Body of pancreas (tissue), 4 donors: ENCODE results near the gene AVL9. TPM values are rescaled to one million over a fixed set of nuclear protein-coding genes. Genes with fewer than 3 reads are reported as not detected.

Experiments used
- ATAC-seq: fragments of 150-250 bp; one replicate; pipeline ENCODE4 v1.9.1; 2016
- DNase-seq, 4 donors: peaks; one replicate each; pipeline ENCODE4 v3.0.0-alpha.2; 2019
- H3K27ac ChIP-seq, 4 donors: fragments of 200-600 bp; sonication (generic); 1 replicate in 3 of 4; 2 replicates in 1 of 4; pipeline versions ENCODE4 v1.5.1 to v1.6.1; 2016 to 2019; ENCODE audit warnings: mild to moderate bottlenecking in 1 of 4, mixed read lengths in 1 of 4, moderate library complexity in 1 of 4
- H3K27me3 ChIP-seq, 2 donors: fragments of 200-600 bp; sonication (generic); one replicate each; pipeline ENCODE4 v1.6.0; 2016; ENCODE audit warnings: mild to moderate bottlenecking in 1 of 2
- H3K36me3 ChIP-seq, 2 donors: fragments of 200-600 bp; sonication (generic); replicated peaks in 1 of 2; 2 replicates each; pipeline ENCODE4 v1.5.1; 2016; ENCODE audit warnings: low read depth in 2 of 2; ENCODE audit not compliant: insufficient read depth in 1 of 2
- H3K4me1 ChIP-seq: fragments of 200-600 bp; sonication (generic); one replicate; pipeline ENCODE4 v1.6.0; 2016
- H3K4me3 ChIP-seq, 2 donors: fragments of 200-600 bp; sonication (generic); 1 replicate in 1 of 2; 2 replicates in 1 of 2; pipeline ENCODE4 v1.5.1; 2016 to 2019
- H3K9me3 ChIP-seq, 3 donors: fragments of 200-600 bp; sonication (generic); 1 replicate in 2 of 3; 2 replicates in 1 of 3; pipeline ENCODE4 v1.5.1; 2016
- POLR2A ChIP-seq, 3 donors: fragments of 450-650 bp; IDR thresholded peaks; one replicate each; pipeline ENCODE4 v1.6.1; 2016; ENCODE audit warnings: antibody characterized with exemption in 3 of 3, mild to moderate bottlenecking in 2 of 3
- WGBS, 2 donors: methylation state at CpG; one replicate each; pipeline ENCODE4 v1.1.5; 2017; 5-methylcytosine and 5-hydroxymethylcytosine counted together
- intact Hi-C: fragments of 100-400 bp; cut with DNase I; formaldehyde crosslinking; loops from one replicate; pipeline ENCODE4 v1.15.1; 2023
- total RNA-seq, 2 donors: library from RNA; depleted of rRNA; stranded (reverse); fragments of >200 nt; gene quantifications; one replicate each; pipeline ENCODE4 v1.1.0, GENCODE V29; 2016
- TF ChIP-seq, protein P1 (sequence below), 7 experiments: fragments of 450-650 bp in 4 of 7; fragments of 200-600 bp in 3 of 7; sonication (generic) in 3 of 7; IDR thresholded peaks; one replicate each; pipeline ENCODE4 v1.5.1; 2016 to 2019; ENCODE audit warnings: antibody characterized with exemption in 7 of 7

The AVL9 gene
- total RNA-seq, 2 donors from 2014 or later, result 15.3 to 19.8 TPM

DNA sequence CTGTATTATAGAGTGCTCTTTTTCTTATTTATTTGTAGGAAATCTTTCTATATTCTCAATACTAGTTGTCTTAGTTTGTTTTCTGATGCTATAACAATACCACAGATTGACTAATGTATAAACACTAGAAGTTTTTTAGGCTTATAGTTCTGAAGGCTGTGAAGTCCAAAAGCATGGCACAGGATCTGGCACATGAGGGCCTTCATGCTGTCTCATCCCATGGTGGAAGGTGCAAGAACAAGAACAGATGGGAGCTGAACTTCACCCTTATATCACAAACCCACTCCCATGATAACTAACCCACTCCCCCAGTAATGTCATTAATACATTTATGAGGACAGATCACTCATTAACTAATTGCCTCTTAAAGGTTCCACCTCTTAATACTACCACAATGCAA, 109.7 kb downstream of the AVL9 start:
- no peak for TF ChIP-seq POLR2A (IDR thresholded peaks at IDR 0.05)
- TF ChIP-seq, protein P1, sequence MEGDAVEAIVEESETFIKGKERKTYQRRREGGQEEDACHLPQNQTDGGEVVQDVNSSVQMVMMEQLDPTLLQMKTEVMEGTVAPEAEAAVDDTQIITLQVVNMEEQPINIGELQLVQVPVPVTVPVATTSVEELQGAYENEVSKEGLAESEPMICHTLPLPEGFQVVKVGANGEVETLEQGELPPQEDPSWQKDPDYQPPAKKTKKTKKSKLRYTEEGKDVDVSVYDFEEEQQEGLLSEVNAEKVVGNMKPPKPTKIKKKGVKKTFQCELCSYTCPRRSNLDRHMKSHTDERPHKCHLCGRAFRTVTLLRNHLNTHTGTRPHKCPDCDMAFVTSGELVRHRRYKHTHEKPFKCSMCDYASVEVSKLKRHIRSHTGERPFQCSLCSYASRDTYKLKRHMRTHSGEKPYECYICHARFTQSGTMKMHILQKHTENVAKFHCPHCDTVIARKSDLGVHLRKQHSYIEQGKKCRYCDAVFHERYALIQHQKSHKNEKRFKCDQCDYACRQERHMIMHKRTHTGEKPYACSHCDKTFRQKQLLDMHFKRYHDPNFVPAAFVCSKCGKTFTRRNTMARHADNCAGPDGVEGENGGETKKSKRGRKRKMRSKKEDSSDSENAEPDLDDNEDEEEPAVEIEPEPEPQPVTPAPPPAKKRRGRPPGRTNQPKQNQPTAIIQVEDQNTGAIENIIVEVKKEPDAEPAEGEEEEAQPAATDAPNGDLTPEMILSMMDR (IDR thresholded peaks at IDR 0.05), result no peak

DNA sequence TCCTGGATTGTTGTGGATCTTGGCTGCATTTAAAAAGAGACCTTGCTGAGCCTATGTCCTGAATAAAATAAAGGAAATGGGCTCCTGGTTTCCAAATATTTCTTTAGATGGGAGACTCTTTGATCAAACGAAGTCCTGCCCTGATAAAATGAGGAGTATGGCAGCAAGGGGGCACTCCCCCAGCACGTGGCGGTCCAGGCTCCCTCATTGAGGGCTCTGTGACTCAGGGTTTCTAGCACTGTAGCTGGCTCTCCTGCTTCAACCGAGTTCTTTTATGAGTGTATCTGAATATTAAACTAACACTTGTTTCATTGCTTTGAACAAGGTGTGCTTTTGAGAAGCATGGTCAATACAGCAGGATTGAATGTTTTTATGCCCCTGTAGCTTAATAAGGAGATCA, 114.2 kb downstream of the AVL9 start:
- ATAC-seq, result no peak
- H3K9me3 ChIP-seq, result no peaks in the 10 kb centered on the region
- no peak overlapping the region for H3K4me3 ChIP-seq
- H3K27me3 ChIP-seq, result no peaks in the 10 kb centered on the region
- TF ChIP-seq POLR2A (IDR thresholded peaks at IDR 0.05), result no peak
- TF ChIP-seq, protein P1 (IDR thresholded peaks at IDR 0.05), result no peak
- no peaks in the 10 kb centered on the region for H3K4me1 ChIP-seq
- no peak for DNase-seq
- H3K36me3 ChIP-seq, result no peaks in the 10 kb centered on the region
- no peak overlapping the region for H3K27ac ChIP-seq
- 87 to 92% methylated on average over 4 of the region's 4 CpGs for WGBS, 2 donors
- intact Hi-C loops, result no loop called here

More for the DNA sequence above, 109.7 kb downstream of the AVL9 start:
- H3K27me3 ChIP-seq, result no peaks in the 10 kb centered on the region
- H3K4me3 ChIP-seq, result no peak overlapping the region
- H3K27ac ChIP-seq, result no peak overlapping the region
- DNase-seq (no peak), ATAC-seq (no peak)
- no peaks in the 10 kb centered on the region for H3K36me3 ChIP-seq
- no peaks in the 10 kb centered on the region for H3K9me3 ChIP-seq
- intact Hi-C loops, result no loop called here
- H3K4me1 ChIP-seq, result no peaks in the 10 kb centered on the region

DNA sequence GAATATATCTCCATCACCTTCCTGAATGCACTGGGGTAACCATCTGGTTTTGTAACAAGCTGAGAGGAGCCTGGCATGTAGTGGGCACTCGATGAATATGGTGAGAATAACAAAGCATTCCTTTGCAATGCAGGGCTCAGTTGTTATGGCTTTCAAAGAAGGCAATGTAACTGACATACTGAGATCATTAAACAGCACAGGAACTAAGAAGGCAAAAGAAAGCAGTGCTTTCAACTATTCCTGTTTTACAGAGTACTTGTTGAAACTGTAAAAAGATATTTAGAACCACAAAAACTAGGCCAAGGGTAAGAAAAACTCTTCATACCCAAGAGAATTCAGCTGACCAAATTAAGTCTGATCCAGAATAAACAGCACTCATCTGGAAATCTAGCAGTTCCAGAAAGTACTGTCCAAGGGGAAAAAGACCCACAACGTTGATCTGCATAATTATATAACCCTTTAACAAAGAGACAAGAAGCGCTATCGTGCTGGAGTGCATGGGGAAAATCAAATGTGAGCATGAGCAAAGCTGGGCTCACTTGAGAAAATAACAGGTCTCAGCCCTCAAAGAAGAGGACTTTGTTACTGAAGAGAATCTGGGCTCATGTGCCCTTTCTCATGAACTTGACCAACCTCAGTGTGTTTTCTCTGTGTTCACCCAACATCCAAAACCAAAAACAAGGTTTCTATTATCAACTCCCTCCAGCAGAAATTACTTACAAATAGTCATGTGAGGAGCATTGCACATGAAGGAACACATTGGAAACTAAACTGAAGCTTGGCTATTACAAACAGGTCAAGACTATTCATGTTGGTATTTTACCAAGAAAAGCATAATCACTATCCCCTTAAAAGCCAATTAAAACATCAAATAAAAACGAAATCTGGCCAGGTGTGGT, 116.2 kb downstream of the AVL9 start:
- no peak for TF ChIP-seq POLR2A (IDR thresholded peaks at IDR 0.05)
- TF ChIP-seq, protein P1 (IDR thresholded peaks at IDR 0.05), result no peak
- DNase-seq (no peak), ATAC-seq (no peak)
- intact Hi-C loops, result no loop called here
- Histone ChIP-seq H3K36me3 (no peaks in the 10 kb centered on the region), H3K27ac (no peak overlapping the region), H3K9me3 (no peaks in the 10 kb centered on the region), H3K27me3 (no peaks in the 10 kb centered on the region), H3K4me1 (no peaks in the 10 kb centered on the region), H3K4me3 (no peak overlapping the region)
- WGBS, 2 donors, result 65 to 66% methylated on average over 5 of the region's 5 CpGs

DNA sequence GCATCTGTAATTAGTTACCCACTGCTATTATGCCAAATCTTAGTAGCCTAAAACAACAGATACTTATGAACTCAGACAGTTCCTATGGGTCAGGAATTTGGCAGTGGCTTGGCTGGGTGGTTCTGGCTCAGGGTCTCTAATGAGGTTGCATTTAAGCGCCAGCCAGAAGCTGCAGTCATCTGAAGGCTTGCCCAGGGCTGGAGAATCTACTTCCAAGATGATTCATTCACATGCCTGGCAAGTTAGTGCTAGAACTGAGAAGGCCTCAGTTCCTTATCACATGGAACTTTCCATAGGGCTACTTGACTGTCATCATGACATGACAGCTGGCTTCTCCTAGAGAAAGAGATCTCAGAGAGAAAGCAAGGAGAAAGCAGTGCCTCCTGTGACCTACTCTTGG, 121.3 kb downstream of the AVL9 start:
- TF ChIP-seq POLR2A (IDR thresholded peaks at IDR 0.05), result no peak
- TF ChIP-seq, protein P1 (IDR thresholded peaks at IDR 0.05), result no peak
- ATAC-seq (no peak), DNase-seq (peak in 1 of 4 donors; percentile 3)
- Histone ChIP-seq H3K27ac (no peak overlapping the region), H3K4me1 (no peaks in the 10 kb centered on the region), H3K27me3 (no peaks in the 10 kb centered on the region), H3K36me3 (no peaks in the 10 kb centered on the region), H3K9me3 (no peaks in the 10 kb centered on the region), H3K4me3 (no peak overlapping the region)
- intact Hi-C loops, result no loop called here
- WGBS, 2 donors, result 100% methylated on average over 1 of the region's 1 CpG

DNA sequence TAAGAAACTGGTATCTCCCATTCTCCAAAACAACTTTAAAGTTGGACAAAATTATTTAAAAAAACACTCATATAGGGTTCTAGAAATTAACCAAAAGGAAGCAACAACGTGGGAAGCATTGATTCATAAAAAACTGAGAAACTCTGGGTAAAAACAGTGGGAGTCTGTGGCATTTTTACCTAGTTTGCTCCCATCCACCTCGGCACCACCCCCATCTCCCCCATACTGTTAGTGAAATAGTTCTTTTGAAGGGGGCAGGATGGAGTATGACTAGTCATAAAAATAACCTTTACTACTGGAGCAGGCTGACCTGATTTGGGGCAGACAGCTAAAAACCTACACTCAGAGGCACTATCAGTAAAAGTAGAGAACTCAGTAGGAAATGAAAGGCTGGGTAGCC, 123.2 kb downstream of the AVL9 start:
- H3K27me3 ChIP-seq, result no peaks in the 10 kb centered on the region
- H3K4me1 ChIP-seq, result no peaks in the 10 kb centered on the region
- H3K36me3 ChIP-seq, result no peaks in the 10 kb centered on the region
- no peak for TF ChIP-seq POLR2A (IDR thresholded peaks at IDR 0.05)
- TF ChIP-seq, protein P1 (IDR thresholded peaks at IDR 0.05), result no peak
- ATAC-seq (no peak), DNase-seq (no peak)
- no peak overlapping the region for H3K4me3 ChIP-seq
- H3K9me3 ChIP-seq, result no peaks in the 10 kb centered on the region
- H3K27ac ChIP-seq, result no peak overlapping the region
- WGBS, 2 donors, result 56 to 69% methylated on average over 2 of the region's 2 CpGs
- intact Hi-C loops, result no loop called here
